Measurements from ENCODE around the gene GPX4. TPM values are rescaled to one million over a fixed set of nuclear protein-coding genes. Genes with fewer than 3 reads are reported as not detected.

Gene GPX4
- total and polyA plus RNA-seq, 2 donors (not counting 1 experiment from before 2014, with no cell fraction given) = 213 to 317 TPM

DNA sequence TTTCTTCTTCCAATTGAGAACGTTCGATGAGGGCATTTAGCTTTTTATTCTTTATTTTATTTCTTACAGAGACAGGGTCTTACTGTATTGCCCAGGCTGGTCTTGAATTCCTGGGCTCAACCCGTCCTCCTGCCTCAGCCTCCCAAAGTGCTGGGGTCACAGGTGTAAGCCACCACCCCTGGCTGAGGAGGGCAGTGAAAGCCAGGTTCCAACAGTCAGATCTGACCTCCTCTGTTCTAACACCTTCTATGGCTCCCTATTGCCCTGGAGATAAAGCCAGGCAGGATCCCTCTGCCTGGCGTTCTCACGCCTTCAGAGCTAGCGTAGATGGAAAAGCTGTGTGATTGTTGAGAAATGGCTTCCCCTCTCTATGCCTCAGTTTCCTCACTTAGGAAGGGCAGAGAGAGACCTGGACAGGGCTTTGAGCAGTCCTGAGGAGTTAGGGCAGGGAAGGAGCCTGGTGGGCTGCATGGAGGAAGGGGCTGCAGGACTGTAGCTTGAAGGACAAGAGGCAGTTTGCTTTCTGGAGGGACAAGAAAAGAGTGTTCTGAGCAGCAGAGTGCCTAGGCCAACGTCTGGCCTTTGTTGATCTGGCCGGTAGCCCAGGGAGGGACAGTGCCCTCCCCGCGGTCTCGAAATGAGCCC is 31.3 kb upstream of the GPX4 start:
- TF ChIP-seq EZH2 (IDR thresholded peaks at IDR 0.05; ENCODE audit: borderline replicate concordance, insufficient read depth, low read depth, low read length, poor library complexity, severe bottlenecking) = no peak
- TF ChIP-seq, protein P1, sequence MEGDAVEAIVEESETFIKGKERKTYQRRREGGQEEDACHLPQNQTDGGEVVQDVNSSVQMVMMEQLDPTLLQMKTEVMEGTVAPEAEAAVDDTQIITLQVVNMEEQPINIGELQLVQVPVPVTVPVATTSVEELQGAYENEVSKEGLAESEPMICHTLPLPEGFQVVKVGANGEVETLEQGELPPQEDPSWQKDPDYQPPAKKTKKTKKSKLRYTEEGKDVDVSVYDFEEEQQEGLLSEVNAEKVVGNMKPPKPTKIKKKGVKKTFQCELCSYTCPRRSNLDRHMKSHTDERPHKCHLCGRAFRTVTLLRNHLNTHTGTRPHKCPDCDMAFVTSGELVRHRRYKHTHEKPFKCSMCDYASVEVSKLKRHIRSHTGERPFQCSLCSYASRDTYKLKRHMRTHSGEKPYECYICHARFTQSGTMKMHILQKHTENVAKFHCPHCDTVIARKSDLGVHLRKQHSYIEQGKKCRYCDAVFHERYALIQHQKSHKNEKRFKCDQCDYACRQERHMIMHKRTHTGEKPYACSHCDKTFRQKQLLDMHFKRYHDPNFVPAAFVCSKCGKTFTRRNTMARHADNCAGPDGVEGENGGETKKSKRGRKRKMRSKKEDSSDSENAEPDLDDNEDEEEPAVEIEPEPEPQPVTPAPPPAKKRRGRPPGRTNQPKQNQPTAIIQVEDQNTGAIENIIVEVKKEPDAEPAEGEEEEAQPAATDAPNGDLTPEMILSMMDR (IDR thresholded peaks at IDR 0.05) = no peak
- Histone ChIP-seq H2AFZ (ENCODE audit: insufficient read depth, low read depth, low read length, poor library complexity, severe bottlenecking) (no peak overlapping the region), H3K36me3 (replicated peaks in 1 of 2; ENCODE audit: control extremely low read depth in 1 of 2, control insufficient read depth in 1 of 2, extremely low read depth in 1 of 2, insufficient read depth in 2 of 2, low read length in 1 of 2) (peaks cover 0 to 72% of the 10 kb centered on the region in 2 experiments), H3K4me2 (replicated peaks; ENCODE audit: low read depth, low read length, poor library complexity, severe bottlenecking) (peak overlapping the region; percentile 90), H3K27ac (ENCODE audit: low read length in 2 of 2) (peak overlapping the region; percentile 22 to 47), H3K4me3 (ENCODE audit: control extremely low read depth in 1 of 5, extremely low read depth in 1 of 5, insufficient read depth in 1 of 5, low read depth in 2 of 5, low read length in 4 of 5) (no peak overlapping the region), H3K4me1 (ENCODE audit: control insufficient read depth in 2 of 2, insufficient read depth in 2 of 2, low read length in 2 of 2) (peaks cover 70 to 88% of the 10 kb centered on the region in 2 donors), H3K9me3 (ENCODE audit: control extremely low read depth in 1 of 3, control insufficient read depth in 2 of 3, insufficient read depth in 1 of 3, low read length in 2 of 3) (no peaks in the 10 kb centered on the region), H3K27me3 (replicated peaks in 1 of 4; ENCODE audit: control extremely low read depth in 1 of 4, control insufficient read depth in 3 of 4, insufficient read depth in 4 of 4, low read length in 3 of 4) (no peaks in the 10 kb centered on the region), H4K20me1 (ENCODE audit: control insufficient read depth, insufficient read depth, low read length, poor library complexity, severe bottlenecking) (peaks cover 70% of the 10 kb centered on the region), H3K9ac (ENCODE audit: low read length) (no peak overlapping the region), H3K79me2 (ENCODE audit: control insufficient read depth, insufficient read depth, low read length) (peaks cover 83% of the 10 kb centered on the region)
- ChIA-PET POLR2A (interaction anchor here (0.6 to 0.7 kb wide), 2 partner anchors 26 to 126 kb away, joined by 4 to 9 read pairs; no protein-coding TSS in a partner anchor), CTCF (no interaction called here)
- intact Hi-C loops (cut with micrococcal nuclease) = no loop called here
- 98% methylated on average over 11 of the region's 11 CpGs for WGBS (ENCODE audit: insufficient coverage)
- H3K27ac Mint-ChIP-seq = peak overlapping the region; percentile 73
- DNase-seq = no peak
- no peaks in the 10 kb centered on the region for H3K27me3 Mint-ChIP-seq
- H3K4me3 Mint-ChIP-seq = peak overlapping the region; percentile 43
- H3K4me1 Mint-ChIP-seq = peaks cover 53% of the 10 kb centered on the region
- H3K9me3 Mint-ChIP-seq (ENCODE audit: insufficient read depth) = no peaks in the 10 kb centered on the region
- no peak for ATAC-seq (ENCODE audit: low read depth)
